Measurements from ENCODE around the gene BOC.

GRCh38 chr3:113234028-113234427 is 22.7 kb downstream of the BOC start:
- TF ChIP-seq, protein P1, sequence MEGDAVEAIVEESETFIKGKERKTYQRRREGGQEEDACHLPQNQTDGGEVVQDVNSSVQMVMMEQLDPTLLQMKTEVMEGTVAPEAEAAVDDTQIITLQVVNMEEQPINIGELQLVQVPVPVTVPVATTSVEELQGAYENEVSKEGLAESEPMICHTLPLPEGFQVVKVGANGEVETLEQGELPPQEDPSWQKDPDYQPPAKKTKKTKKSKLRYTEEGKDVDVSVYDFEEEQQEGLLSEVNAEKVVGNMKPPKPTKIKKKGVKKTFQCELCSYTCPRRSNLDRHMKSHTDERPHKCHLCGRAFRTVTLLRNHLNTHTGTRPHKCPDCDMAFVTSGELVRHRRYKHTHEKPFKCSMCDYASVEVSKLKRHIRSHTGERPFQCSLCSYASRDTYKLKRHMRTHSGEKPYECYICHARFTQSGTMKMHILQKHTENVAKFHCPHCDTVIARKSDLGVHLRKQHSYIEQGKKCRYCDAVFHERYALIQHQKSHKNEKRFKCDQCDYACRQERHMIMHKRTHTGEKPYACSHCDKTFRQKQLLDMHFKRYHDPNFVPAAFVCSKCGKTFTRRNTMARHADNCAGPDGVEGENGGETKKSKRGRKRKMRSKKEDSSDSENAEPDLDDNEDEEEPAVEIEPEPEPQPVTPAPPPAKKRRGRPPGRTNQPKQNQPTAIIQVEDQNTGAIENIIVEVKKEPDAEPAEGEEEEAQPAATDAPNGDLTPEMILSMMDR (IDR thresholded peaks at IDR 0.05; ENCODE audit: poor library complexity) = no peak
- TF ChIP-seq EZH2 (IDR thresholded peaks at IDR 0.05; ENCODE audit: borderline replicate concordance) = no peak
